ENCODE results near the gene CIAPIN1.
"Not testable (repeated sequence)": the region's sequence is repeated elsewhere in the genome, so short reads cannot be mapped to it uniquely, and the experiment has no call there.

CIAPIN1 gene

GRCh38 chr16:57439947-57440346, 7.2 kb downstream of the CIAPIN1 start:
- DNase-seq, result not testable (repeated sequence)

- DNase-seq, result no peak
These were observed 11.3 kb downstream of the CIAPIN1 start for GRCh38 chr16:57435838-57436237.

- DNase-seq, result no peak
These were observed 13.2 kb downstream of the CIAPIN1 start for GRCh38 chr16:57434003-57434402.

GRCh38 chr16:57432989-57433388, 14.2 kb downstream of the CIAPIN1 start:
- DNase-seq, result no peak

GRCh38 chr16:57432505-57432904, 14.7 kb downstream of the CIAPIN1 start:
- no peak for DNase-seq

GRCh38 chr16:57430955-57431354, 16.2 kb downstream of the CIAPIN1 start:
- no peak for DNase-seq

GRCh38 chr16:57427824-57428223, 19.4 kb downstream of the CIAPIN1 start:
- no peak for DNase-seq

GRCh38 chr16:57427307-57427706, 19.9 kb downstream of the CIAPIN1 start:
- no peak for DNase-seq

GRCh38 chr16:57426356-57426755, 20.8 kb downstream of the CIAPIN1 start:
- DNase-seq, result no peak

GRCh38 chr16:57424583-57424982, 22.6 kb downstream of the CIAPIN1 start:
- no peak for DNase-seq

GRCh38 chr16:57423152-57423551, 24.0 kb downstream of the CIAPIN1 start:
- no peak for DNase-seq

GRCh38 chr16:57422026-57422944, 24.9 kb downstream of the CIAPIN1 start:
- no peak for DNase-seq

- no peak for DNase-seq
These were observed 27.7 kb downstream of the CIAPIN1 start for GRCh38 chr16:57419506-57419905.

GRCh38 chr16:57416084-57416483, 31.1 kb downstream of the CIAPIN1 start:
- no peak for DNase-seq

- DNase-seq, result no peak
These were observed 33.5 kb downstream of the CIAPIN1 start for GRCh38 chr16:57413733-57414132.

GRCh38 chr16:57413301-57413730, 33.9 kb downstream of the CIAPIN1 start:
- no peak for DNase-seq

GRCh38 chr16:57412584-57412983, 34.6 kb downstream of the CIAPIN1 start:
- no peak for DNase-seq

- no peak for DNase-seq
These were observed 35.7 kb downstream of the CIAPIN1 start for GRCh38 chr16:57411362-57411976.

- no peak for DNase-seq
These were observed 37.2 kb downstream of the CIAPIN1 start for GRCh38 chr16:57409870-57410587.

- DNase-seq, result no peak
These were observed 38.1 kb downstream of the CIAPIN1 start for GRCh38 chr16:57409065-57409464.

- DNase-seq, result no peak
These were observed 39.4 kb downstream of the CIAPIN1 start for GRCh38 chr16:57407521-57408353.

- no peak for DNase-seq
These were observed 40.3 kb downstream of the CIAPIN1 start for GRCh38 chr16:57406881-57407280.

- DNase-seq, result no peak
These were observed 42.1 kb downstream of the CIAPIN1 start for GRCh38 chr16:57405097-57405496.

All from activated CD4-positive, alpha-beta T cell treated with anti-CD3 and anti-CD28 coated beads for 1 hour (primary cell).